ENCODE data around the gene CNPY1.

CNPY1 gene

DNA sequence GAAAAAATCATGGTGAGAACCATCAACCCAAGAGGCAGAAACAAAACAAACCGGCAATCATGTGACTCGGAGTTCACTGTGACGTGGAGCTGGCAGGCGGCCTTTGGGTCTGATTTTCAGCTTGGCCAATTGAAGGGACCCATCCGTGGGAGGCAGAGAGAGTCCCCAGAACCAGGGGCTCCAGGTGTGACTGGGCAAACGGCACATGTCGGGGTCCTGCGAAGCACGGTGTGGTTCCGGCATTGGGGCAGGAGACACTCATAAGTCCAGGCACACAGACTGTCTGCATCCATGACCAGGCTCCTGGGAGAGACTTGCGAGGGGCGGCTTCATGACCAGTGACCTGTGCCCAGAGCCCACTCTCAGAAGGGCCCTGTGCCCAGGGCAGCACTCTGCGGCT, 12.6 kb upstream of the CNPY1 start:
- no peak for DNase-seq (ENCODE audit: low read depth)

- no peak for DNase-seq (ENCODE audit: low read depth)
Observed at GRCh38 chr7:155558351-155558750, 12.0 kb upstream of the CNPY1 start.

GRCh38 chr7:155557778-155558177, 11.4 kb upstream of the CNPY1 start:
- no peak for DNase-seq (ENCODE audit: low read depth)

GRCh38 chr7:155556763-155557162, 10.4 kb upstream of the CNPY1 start:
- no peak for DNase-seq (ENCODE audit: low read depth)

DNA sequence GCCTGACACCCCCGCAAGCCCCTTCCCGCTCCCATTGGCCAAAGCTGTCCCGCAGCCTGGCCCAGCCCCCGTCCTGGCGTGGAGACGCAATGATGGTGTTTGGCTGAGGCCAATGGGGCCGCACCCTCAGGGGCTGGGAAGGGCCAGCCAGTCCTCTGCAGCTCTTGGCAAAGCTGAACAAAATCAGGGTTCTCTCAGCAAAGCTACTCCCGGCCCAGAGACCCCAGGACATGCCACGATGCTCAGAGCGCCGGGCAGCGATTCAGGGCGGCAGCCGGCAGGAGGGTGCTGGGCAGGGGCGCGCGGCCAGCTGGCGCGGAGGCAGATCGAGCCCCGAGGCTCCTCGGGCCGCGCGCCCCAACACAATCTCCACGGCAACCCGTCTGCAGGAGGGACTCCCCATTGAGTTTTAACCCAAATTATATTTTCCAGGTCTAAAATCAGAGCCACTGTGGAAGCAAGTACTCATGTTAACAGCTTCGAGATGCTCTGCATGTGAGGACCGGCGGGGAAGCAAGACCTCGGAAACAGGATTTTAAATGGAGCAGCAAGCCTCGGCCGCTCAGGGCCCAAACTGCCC, 8.8 kb upstream of the CNPY1 start:
- DNase-seq (ENCODE audit: low read depth): no peak

- DNase-seq (ENCODE audit: low read depth): no peak
Observed at GRCh38 chr7:155553871-155554270, 7.5 kb upstream of the CNPY1 start.

GRCh38 chr7:155551785-155552611, 5.6 kb upstream of the CNPY1 start:
- no peak for DNase-seq (ENCODE audit: low read depth)

GRCh38 chr7:155550916-155551315, 4.6 kb upstream of the CNPY1 start:
- no peak for DNase-seq (ENCODE audit: low read depth)

DNA sequence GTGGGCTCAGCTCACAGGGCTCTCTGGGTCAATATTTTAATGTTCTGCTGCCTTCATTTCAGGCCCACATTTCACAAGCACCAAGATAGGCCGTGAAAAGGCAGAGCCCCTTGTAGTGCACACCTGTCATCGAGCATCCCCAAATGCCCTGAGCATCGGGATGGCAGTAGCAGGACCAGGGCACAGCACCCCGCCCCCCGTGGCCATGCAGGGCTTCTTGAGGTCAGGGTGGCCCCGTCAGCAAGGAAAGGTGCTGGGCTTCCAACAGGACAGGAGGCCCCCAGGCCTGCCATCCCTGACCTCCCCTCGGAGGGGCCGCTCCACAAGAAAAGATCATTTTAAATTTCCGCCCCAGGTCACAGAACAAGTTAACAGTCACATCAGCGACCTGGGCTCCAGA, 2.9 kb upstream of the CNPY1 start:
- no peak for DNase-seq (ENCODE audit: low read depth)

DNA sequence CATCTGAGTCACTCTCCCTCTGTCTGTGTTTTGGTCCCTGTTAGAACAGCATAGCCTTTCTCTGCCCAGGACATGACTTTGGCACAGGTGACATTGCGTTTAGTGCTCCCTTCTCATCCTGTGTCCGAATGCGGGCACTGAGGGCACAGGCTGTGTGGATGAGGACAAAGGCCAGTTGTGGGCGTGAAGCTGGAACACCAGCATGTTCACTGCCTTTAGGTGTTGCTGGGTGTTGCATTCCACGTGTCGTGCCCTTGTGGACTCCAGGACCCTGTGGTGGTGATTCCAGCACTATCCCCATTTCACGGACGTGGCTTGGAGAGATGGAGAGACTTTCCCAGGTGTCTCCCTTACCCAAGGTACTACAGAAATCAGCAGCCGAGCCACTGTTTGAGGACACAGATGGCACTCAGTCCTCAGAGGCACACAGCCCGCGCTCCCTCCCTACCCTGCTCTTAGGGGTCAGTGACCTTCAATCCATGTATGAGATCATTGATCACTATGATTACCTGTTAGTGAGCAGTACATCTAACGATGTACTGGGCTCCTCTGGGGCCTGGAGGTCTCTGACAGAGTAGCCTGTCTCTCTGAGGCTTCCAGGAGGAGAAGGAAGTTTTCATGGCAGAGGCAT, 917 bp upstream of the CNPY1 start:
- DNase-seq (ENCODE audit: low read depth): no peak

- no peak for DNase-seq (ENCODE audit: low read depth)
Observed at GRCh38 chr7:155545348-155545747, 1.0 kb downstream of the CNPY1 start.

DNA sequence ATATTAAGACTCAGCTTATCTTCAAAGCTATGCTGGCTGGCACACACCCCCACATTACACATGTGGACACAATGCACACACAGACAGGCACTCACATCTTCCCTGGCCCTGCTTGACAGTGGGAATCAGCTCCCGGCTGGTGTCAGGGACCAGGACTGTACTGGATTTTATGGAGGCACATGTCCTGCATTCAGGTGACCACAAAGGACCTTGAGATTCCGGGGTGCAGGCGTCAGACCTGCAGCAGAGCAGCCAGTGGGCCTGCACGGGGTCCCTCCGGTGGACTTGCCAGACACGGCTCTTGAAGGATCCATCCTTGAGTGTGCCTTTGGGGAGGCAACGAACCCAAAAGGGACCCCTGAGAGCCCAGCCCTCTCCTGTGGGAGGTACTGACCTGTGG, 1.9 kb downstream of the CNPY1 start:
- no peak for DNase-seq (ENCODE audit: low read depth)

DNA sequence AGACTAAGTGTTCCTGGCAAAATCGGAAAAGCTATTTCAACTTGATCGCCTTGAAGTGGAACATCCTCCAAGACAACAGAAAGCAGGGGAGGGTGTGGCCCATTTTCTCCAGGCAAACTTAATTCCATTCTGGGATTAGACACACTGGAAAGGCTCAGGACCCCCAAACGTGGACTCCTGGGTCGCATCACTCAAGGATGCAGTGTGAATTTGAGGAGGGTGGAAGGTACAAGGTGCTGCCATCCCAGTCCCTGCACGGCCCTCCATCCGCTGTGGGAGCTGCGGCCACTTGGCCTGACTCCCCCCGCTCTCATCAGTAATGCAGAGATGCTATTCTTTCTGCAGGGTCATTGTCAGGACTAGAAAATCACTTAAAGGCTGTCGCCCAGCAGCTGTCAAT, 2.4 kb downstream of the CNPY1 start:
- DNase-seq (ENCODE audit: low read depth): no peak

- no peak for DNase-seq (ENCODE audit: low read depth)
Observed at GRCh38 chr7:155543011-155543876, 3.1 kb downstream of the CNPY1 start.

- no peak for DNase-seq (ENCODE audit: low read depth)
Observed at GRCh38 chr7:155541986-155542675, 4.2 kb downstream of the CNPY1 start.

DNA sequence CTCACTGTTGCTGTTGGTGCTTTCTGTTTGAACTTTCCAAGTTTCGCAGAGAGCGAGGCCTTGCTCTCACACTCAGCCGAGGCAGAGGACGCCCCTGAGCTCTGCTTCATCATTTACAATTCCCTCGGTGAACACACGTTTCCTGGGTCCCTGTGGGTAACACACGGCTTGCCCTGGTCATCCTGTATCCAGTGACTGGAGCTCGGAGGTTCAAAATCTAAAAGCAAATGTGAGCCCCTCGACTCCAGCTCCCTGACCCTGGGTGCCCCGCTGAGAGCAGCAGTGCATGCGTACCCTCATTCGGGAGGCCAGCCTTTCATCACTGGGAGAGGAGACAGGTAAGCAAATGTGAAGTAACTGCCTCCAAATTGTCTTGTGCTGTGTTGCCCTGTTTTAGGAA, 5.8 kb downstream of the CNPY1 start:
- DNase-seq (ENCODE audit: low read depth): no peak

DNA sequence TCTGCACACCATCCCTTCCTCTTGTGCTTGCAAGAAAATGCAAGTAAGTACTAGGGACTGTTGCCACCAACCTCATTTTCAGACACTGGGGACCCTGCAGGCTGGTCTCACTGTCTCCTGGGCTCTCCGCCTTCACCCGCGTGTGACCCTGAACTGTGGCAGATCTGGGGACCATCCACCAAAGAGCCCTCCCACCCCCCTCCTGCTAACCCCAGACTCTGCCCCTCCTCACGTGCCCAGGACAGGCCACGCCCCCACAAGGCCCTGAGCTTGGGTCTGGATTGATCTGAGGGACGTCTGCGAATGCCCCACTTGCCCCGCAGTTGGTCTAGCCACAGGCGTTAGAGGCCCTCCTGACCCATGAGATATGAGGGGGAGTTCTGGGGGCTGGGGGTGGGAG, 8.1 kb downstream of the CNPY1 start:
- DNase-seq (ENCODE audit: low read depth): no peak

- no peak for DNase-seq (ENCODE audit: low read depth)
Observed at GRCh38 chr7:155536451-155536850, 9.9 kb downstream of the CNPY1 start.

DNA sequence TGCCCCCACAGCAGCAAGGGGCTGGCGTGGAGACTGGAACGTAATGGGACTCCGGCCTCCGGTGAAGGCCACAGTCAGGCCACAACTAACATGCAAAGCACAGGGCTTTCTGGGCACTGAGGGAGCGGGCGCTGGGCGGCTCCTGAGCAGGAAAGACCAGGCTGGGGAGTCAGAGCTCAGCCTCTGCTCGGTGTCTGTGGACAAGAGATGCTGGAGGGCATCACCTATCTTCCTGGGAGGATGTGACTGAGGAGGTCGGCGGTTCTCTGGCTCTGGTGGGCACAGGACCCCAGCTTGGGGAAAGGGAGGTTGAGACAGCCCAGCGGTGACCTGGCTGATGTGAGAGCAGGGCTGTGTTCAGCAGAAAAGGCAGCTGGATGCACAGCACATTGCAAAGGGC, 11.7 kb downstream of the CNPY1 start:
- no peak for DNase-seq (ENCODE audit: low read depth)

DNA sequence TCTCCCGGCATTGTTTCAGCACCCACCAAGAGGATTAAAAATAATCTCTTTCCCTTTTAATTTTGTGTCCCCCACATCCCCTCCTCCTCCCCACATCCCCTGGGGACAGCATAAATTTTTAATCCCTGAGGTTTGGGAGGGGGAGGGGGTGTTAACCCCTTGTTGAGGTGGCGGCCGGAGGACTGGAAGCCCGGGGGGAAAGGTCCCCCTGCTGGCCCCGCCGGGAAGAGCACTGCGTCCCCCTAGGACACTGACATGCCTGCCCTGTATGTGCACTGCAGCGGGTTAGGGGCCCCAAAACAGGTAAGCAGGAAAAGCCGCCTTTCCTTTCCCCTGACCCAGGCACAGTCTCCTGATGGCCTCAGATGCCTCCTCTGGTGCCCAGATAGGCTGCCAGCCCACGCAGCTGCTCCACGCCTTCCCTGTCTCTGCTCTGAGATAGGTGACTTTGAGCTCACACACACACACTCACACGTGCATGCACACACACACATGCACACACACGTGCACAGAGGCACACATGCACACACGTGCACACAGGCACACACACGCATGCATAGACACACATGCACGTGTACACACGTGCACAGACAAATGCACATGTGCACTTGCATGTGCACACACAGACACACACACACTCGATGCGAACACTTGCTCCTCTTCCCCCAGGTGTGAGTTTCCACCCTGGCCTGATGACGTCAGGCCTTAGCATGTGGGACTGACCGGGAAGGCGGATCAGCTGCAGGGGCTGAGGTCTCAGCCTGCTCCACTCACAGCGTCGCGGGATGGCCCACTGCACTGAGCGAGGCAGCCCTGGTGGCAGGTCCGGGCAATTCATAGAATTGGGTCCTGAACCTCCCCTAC, 12.3 kb downstream of the CNPY1 start:
- DNase-seq (ENCODE audit: low read depth): no peak
